B cell (primary cell): ENCODE results near the gene GIMAP1. TPM values are rescaled to one million over a fixed set of nuclear protein-coding genes. Genes with fewer than 3 reads are reported as not detected.

Experiments
- ATAC-seq: fragments of 200-7000 bp; cut with Tn5 transposase; one replicate; pipeline ENCODE4 v1.10.0; 2021; ENCODE audit warnings: low read depth, mild to moderate bottlenecking, moderate number of reproducible peaks, moderate library complexity
- CTCF ChIA-PET: fragments of 350-600 bp; sonication (Branson Sonifier 250); formaldehyde crosslinking; loops from one replicate; lab custom pipeline; 2021; ENCODE audit warnings: antibody characterized with exemption, inconsistent platforms; lab: Charles Lee
- POLR2A ChIA-PET: fragments of 350-600 bp; sonication (Branson Sonifier 250); formaldehyde crosslinking; loops from one replicate; lab custom pipeline; 2021; ENCODE audit warnings: antibody characterized with exemption; lab: Charles Lee
- DNase-seq: peaks from one replicate; pipeline ENCODE4 v3.0.0; 2013
- H2AFZ ChIP-seq: 2 replicates; pipeline ENCODE4 v1.6.1; 2012; ENCODE audit warnings: mild to moderate bottlenecking, low read depth, low read length; ENCODE audit not compliant: insufficient read depth, poor library complexity, severe bottlenecking
- H3K27ac ChIP-seq, 2 donors: 1 replicate in 1 of 2; 2 replicates in 1 of 2; pipeline ENCODE4 v1.5.1; 2012 to 2013; ENCODE audit warnings: low read length in 2 of 2, mild to moderate bottlenecking in 2 of 2, moderate library complexity in 1 of 2
- H3K27me3 ChIP-seq, 4 experiments: fragments of 200-600 bp in 1 of 4; sonication (generic) in 1 of 4; replicated peaks in 1 of 4; 1 replicate in 2 of 4; 2 replicates in 2 of 4; pipeline versions ENCODE4 v1.6.1 to v1.7.0; 2013 to 2016; ENCODE audit warnings: low read length in 3 of 4, mild to moderate bottlenecking in 2 of 4, mixed read lengths in 1 of 4, moderate library complexity in 1 of 4; ENCODE audit not compliant: insufficient read depth in 4 of 4, control insufficient read depth in 3 of 4; ENCODE audit errors: control extremely low read depth in 1 of 4
- H3K36me3 ChIP-seq, 2 experiments: replicated peaks in 1 of 2; 1 replicate in 1 of 2; 2 replicates in 1 of 2; pipeline versions ENCODE4 v1.6.1 to v1.7.1; 2013; ENCODE audit warnings: low read length in 1 of 2; ENCODE audit not compliant: insufficient read depth in 2 of 2, control insufficient read depth in 1 of 2; ENCODE audit errors: control extremely low read depth in 1 of 2, extremely low read depth in 1 of 2
- H3K4me1 ChIP-seq, 2 donors: fragments of 200-600 bp in 1 of 2; sonication (generic) in 1 of 2; 1 replicate in 1 of 2; 2 replicates in 1 of 2; pipeline versions ENCODE4 v1.5.1 to v1.6.1; 2013 to 2017; ENCODE audit warnings: low read length in 2 of 2; ENCODE audit not compliant: control insufficient read depth in 2 of 2, insufficient read depth in 2 of 2
- H3K4me2 ChIP-seq: replicated peaks from 2 replicates; pipeline ENCODE3; 2012; ENCODE audit warnings: mild to moderate bottlenecking, low read depth, low read length; ENCODE audit not compliant: poor library complexity, severe bottlenecking
- H3K4me3 ChIP-seq, 5 experiments: fragments of 200-600 bp in 1 of 5; sonication (generic) in 1 of 5; 1 replicate in 3 of 5; 2 replicates in 2 of 5; pipeline versions ENCODE4 v1.5.1 to v1.7.0; 2011 to 2016; ENCODE audit warnings: low read length in 4 of 5, mild to moderate bottlenecking in 4 of 5, low read depth in 2 of 5, control low read depth in 1 of 5, moderate library complexity in 1 of 5; ENCODE audit not compliant: insufficient read depth in 1 of 5; ENCODE audit errors: control extremely low read depth in 1 of 5, extremely low read depth in 1 of 5
- H3K79me2 ChIP-seq: fragments of 200-600 bp; sonication (generic); one replicate; pipeline ENCODE4 v1.6.0; 2016; ENCODE audit warnings: low read length; ENCODE audit not compliant: control insufficient read depth, insufficient read depth
- H3K9ac ChIP-seq: fragments of 200-600 bp; sonication (generic); 2 replicates; pipeline ENCODE4 v1.6.1; 2017; ENCODE audit warnings: mild to moderate bottlenecking, low read length, moderate library complexity
- H3K9me3 ChIP-seq, 3 donors: one replicate each; pipeline versions ENCODE4 v1.6.1 to v1.7.1; 2013; ENCODE audit warnings: low read length in 2 of 3; ENCODE audit not compliant: control insufficient read depth in 2 of 3, insufficient read depth in 1 of 3; ENCODE audit errors: control extremely low read depth in 1 of 3
- H4K20me1 ChIP-seq: 2 replicates; pipeline ENCODE4 v1.6.0; 2012; ENCODE audit warnings: mild to moderate bottlenecking, low read length; ENCODE audit not compliant: insufficient read depth, control insufficient read depth, poor library complexity, severe bottlenecking
- H3K27ac Mint-ChIP-seq: one replicate; pipeline ENCODE4 v1.8.0; 2021; ENCODE audit warnings: mixed read lengths
- H3K27me3 Mint-ChIP-seq: one replicate; pipeline ENCODE4 v1.8.0; 2021; ENCODE audit warnings: mixed read lengths
- H3K4me1 Mint-ChIP-seq: one replicate; pipeline ENCODE4 v1.8.0; 2021; ENCODE audit warnings: mixed read lengths
- H3K4me3 Mint-ChIP-seq: one replicate; pipeline ENCODE4 v1.8.0; 2021; ENCODE audit warnings: mixed read lengths
- H3K9me3 Mint-ChIP-seq: one replicate; pipeline ENCODE4 v1.8.0; 2022; ENCODE audit warnings: mixed read lengths; ENCODE audit not compliant: insufficient read depth
- CTCF ChIP-seq: fragments of 200-600 bp; IDR thresholded peaks from one replicate; pipeline ENCODE4 v1.8.0; 2022; ENCODE audit warnings: antibody characterized with exemption, mild to moderate bottlenecking
- EZH2 ChIP-seq: IDR thresholded peaks from 2 replicates; pipeline ENCODE4 v1.6.1; 2012; ENCODE audit warnings: borderline replicate concordance, low read depth, mild to moderate bottlenecking, moderate library complexity, low read length; ENCODE audit not compliant: insufficient read depth, poor library complexity, severe bottlenecking
- WGBS: methylation state at CpG from one replicate; pipeline ENCODE4 v1.1.5; 2013; ENCODE audit warnings: missing lambda C conversion rate; ENCODE audit not compliant: insufficient coverage; 5-methylcytosine and 5-hydroxymethylcytosine counted together
- intact Hi-C: fragments of 100-400 bp; cut with micrococcal nuclease; formaldehyde crosslinking; loops from one replicate; pipeline ENCODE4 v1.10.0; 2022
- polyA plus RNA-seq: library from polyadenylated mRNA; depleted of rRNA; stranded (reverse); fragments of >200 nt; gene quantifications from 2 replicates; pipeline ENCODE4 v1.2.3, GENCODE V29; 2012
- total RNA-seq, 2 donors: library from RNA; stranded (reverse); fragments of 120-200 nt in 1 of 2; gene quantifications; 1 replicate in 1 of 2; 2 replicates in 1 of 2; pipeline versions ENCODE4 v1.2.3 to v1.2.4, GENCODE V29; 2013 to 2022

The GIMAP1 gene
- total and polyA plus RNA-seq, 2 donors (not counting 1 experiment from before 2014, with no cell fraction given), result 0.30 to 0.63 TPM

GRCh38 chr7:150742286-150742968 lies 26.0 kb downstream of the GIMAP1 start:
- no peaks in the 10 kb centered on the region for H3K9me3 ChIP-seq
- Mint-ChIP-seq H3K4me3 (no peak overlapping the region), H3K4me1 (peaks cover 6% of the 10 kb centered on the region), H3K9me3 (no peaks in the 10 kb centered on the region), H3K27ac (no peak overlapping the region), H3K27me3 (peaks cover 25% of the 10 kb centered on the region)
- WGBS, result 89% methylated on average over 10 of the region's 14 CpGs
- no peaks in the 10 kb centered on the region for H4K20me1 ChIP-seq
- ATAC-seq (no peak), DNase-seq (no peak)
- no peaks in the 10 kb centered on the region for H3K79me2 ChIP-seq
- H3K4me3 ChIP-seq, result no peak overlapping the region
- TF ChIP-seq EZH2, result no peak
- no peak for TF ChIP-seq CTCF
- H3K9ac ChIP-seq, result no peak overlapping the region
- ChIA-PET CTCF (no interaction called here), POLR2A (no interaction called here)
- no peaks in the 10 kb centered on the region for H3K36me3 ChIP-seq
- H2AFZ ChIP-seq, result no peak overlapping the region
- H3K27ac ChIP-seq, result no peak overlapping the region
- no peak overlapping the region for H3K4me2 ChIP-seq
- intact Hi-C loops, result no loop called here
- peaks cover 0 to 10% (median 3%) of the 10 kb centered on the region in 4 experiments for H3K27me3 ChIP-seq
- H3K4me1 ChIP-seq, result peaks cover 4 to 6% of the 10 kb centered on the region in 2 donors

DNA sequence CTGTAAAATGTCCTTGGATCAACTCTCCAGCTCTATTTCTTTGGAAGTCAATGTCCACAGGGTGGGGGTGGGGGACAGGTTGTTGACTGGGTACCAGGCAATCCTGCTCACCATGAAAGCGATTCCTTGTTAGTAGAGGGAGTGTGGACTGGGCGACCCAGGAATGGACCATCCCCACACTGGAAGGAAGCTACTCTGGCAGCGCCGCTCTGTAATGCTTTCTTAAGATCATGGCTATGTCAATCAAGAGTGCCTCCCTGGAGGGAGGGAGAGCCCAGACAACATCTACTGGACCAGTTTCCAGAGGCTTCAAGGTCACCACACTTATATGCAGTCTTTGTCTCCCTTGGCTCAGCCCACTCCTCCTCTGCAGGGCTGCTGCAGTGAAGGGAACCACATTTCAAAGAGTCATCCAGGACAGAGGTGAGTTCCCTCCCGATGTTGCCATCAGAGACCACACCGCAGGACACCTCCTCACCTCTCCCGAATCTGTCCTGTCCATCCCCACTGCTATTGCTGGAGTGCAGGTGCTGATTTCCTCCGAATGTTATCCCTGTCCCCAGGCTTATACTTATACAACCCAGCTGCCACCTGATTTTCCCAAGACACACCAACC lies 27.7 kb downstream of the GIMAP1 start:
- H3K4me3 Mint-ChIP-seq, result no peak overlapping the region
- intact Hi-C loops, result no loop called here
- CTCF ChIA-PET, result no interaction called here

More for the DNA sequence above, 27.7 kb downstream of the GIMAP1 start:
- no peak overlapping the region for H3K27ac Mint-ChIP-seq
- no peaks in the 10 kb centered on the region for H3K4me1 Mint-ChIP-seq
- 87% methylated on average over 5 of the region's 8 CpGs for WGBS
- no peak for ATAC-seq
- peaks cover 23% of the 10 kb centered on the region for H3K27me3 Mint-ChIP-seq
- Histone ChIP-seq H3K4me1 (no peaks in the 10 kb centered on the region), H3K4me3 (no peak overlapping the region), H3K27ac (no peak overlapping the region), H3K4me2 (no peak overlapping the region), H3K79me2 (no peaks in the 10 kb centered on the region), H3K27me3 (no peaks in the 10 kb centered on the region), H2AFZ (no peak overlapping the region), H4K20me1 (no peaks in the 10 kb centered on the region), H3K9ac (no peak overlapping the region), H3K9me3 (no peaks in the 10 kb centered on the region), H3K36me3 (no peaks in the 10 kb centered on the region)
- DNase-seq, result no peak
- POLR2A ChIA-PET, result no interaction called here
- TF ChIP-seq EZH2 (no peak), CTCF (no peak)
- no peaks in the 10 kb centered on the region for H3K9me3 Mint-ChIP-seq
